Measurements from ENCODE around the gene GALK1. TPM values are rescaled to one million over a fixed set of nuclear protein-coding genes. Genes with fewer than 3 reads are reported as not detected.

Gene GALK1
- total and polyA plus RNA-seq, 2 of the 13 experiments (the other 11 are each of a cell fraction or from before 2014, with no cell fraction given), result 59.9 to 93.6 TPM

GRCh38 chr17:75785016-75785890 lies 20.3 kb upstream of the GALK1 start (continued):
- TF ChIP-seq HOXA5 (CRISPR knock-in tag; IDR thresholded peaks at IDR 0.05), result peak; percentile 85; the same call in 1 of the 2 replicates
- TF ChIP-seq TIGD3 (CRISPR knock-in tag; IDR thresholded peaks at IDR 0.05; ENCODE audit: borderline replicate concordance), result no peak
- TF ChIP-seq ZSCAN5A (CRISPR knock-in tag; IDR thresholded peaks at IDR 0.05; ENCODE audit: borderline replicate concordance), result 0 out of 2 replicates have a peak, but pooled peaks have one; percentile 82
- no peak for TF ChIP-seq U2AF1 (optimal IDR thresholded peaks at IDR 0.05; ENCODE audit: low read depth, low read length)
- TF ChIP-seq KDM5B (CRISPR knock-in tag; IDR thresholded peaks at IDR 0.05; ENCODE audit: borderline replicate concordance), result peak; percentile 94
- TF ChIP-seq CBFB (CRISPR knock-in tag; IDR thresholded peaks at IDR 0.05), result no peak; the same call in 1 of the 2 replicates
- no peak for TF ChIP-seq HNF1A (IDR thresholded peaks at IDR 0.05; ENCODE audit: low read depth)
- peak; percentile 62; the same call in 1 of the 2 replicates for TF ChIP-seq HNF1A (CRISPR knock-in tag; IDR thresholded peaks at IDR 0.05; ENCODE audit: borderline replicate concordance)
- TF ChIP-seq ZBTB43 (CRISPR knock-in tag; conservative IDR thresholded peaks at IDR 0.05), result peak; percentile 40; the same call in 1 of the 2 replicates
- peak; percentile 22 for TF ChIP-seq HINFP (CRISPR knock-in tag; IDR thresholded peaks at IDR 0.05; ENCODE audit: low read depth)
- peak; percentile 72 for TF ChIP-seq ETV5 (CRISPR knock-in tag; IDR thresholded peaks at IDR 0.05; ENCODE audit: borderline replicate concordance)
- peak; percentile 39; the same call in 1 of the 2 replicates for TF ChIP-seq BHLHE40 (IDR thresholded peaks at IDR 0.05; ENCODE audit: low read length)
- peak; percentile 90; the same call in 1 of the 2 replicates for TF ChIP-seq ZNF33B (CRISPR knock-in tag; IDR thresholded peaks at IDR 0.05)
- 0 out of 2 replicates have a peak, but pooled peaks have one; percentile 6 for TF ChIP-seq ZNF20 (CRISPR knock-in tag; IDR thresholded peaks at IDR 0.05)
- TF ChIP-seq CBX1 (IDR thresholded peaks at IDR 0.05; ENCODE audit: low read depth), result no peak
- TF ChIP-seq PTBP1 (IDR thresholded peaks at IDR 0.05; ENCODE audit: low read depth, low read length, poor library complexity, severe bottlenecking), result peak; percentile 80

Measured in HepG2 (cell line).